ENCODE results near the gene PIK3C2B.

- TF ChIP-seq BRCA1 (IDR thresholded peaks at IDR 0.05; ENCODE audit: low read depth, low read length) (no peak), MAX (IDR thresholded peaks at IDR 0.05) (no peak), CTCF (IDR thresholded peaks at IDR 0.05; ENCODE audit: control extremely low read depth in 1 of 3, insufficient read depth in 1 of 3, low read depth in 1 of 3, low read length in 3 of 3) (no peak), EZH2 (IDR thresholded peaks at IDR 0.05; ENCODE audit: low read depth, low read length, severe bottlenecking) (no peak), CEBPB (IDR thresholded peaks at IDR 0.05; ENCODE audit: low read depth, low read length) (no peak), JUN (IDR thresholded peaks at IDR 0.05; ENCODE audit: low read depth, low read length) (no peak), SP2 (IDR thresholded peaks at IDR 0.05; ENCODE audit: low read length) (no peak), NANOG (IDR thresholded peaks at IDR 0.05; ENCODE audit: insufficient read depth, low read depth, low read length, poor library complexity, severe bottlenecking) (no peak), POLR2A (IDR thresholded peaks at IDR 0.05; ENCODE audit: control extremely low read depth in 1 of 2, low read depth in 2 of 2, low read length in 2 of 2) (no peak), HDAC6 (IDR thresholded peaks at IDR 0.05; ENCODE audit: low read depth, low read length) (no peak)
Observed at GRCh38 chr1:204498981-204499380, 4.4 kb upstream of the PIK3C2B start.
